Adrenal gland (tissue), 12 donors: ENCODE measurements around the gene SLC8B1. TPM values are rescaled to one million over a fixed set of nuclear protein-coding genes. Genes with fewer than 3 reads are reported as not detected.

ENCODE experiments used
- DNase-seq, 7 donors: peaks; one replicate each; pipeline ENCODE4 v3.0.0-alpha.2; 2019 to 2020
- H3K27ac ChIP-seq, 5 donors: fragments of 200-600 bp; sonication (generic) in 4 of 5; 1 replicate in 3 of 5; 2 replicates in 2 of 5; pipeline versions ENCODE4 v1.5.1 to v1.8.0; 2016 to 2020; ENCODE audit warnings: mild to moderate bottlenecking in 1 of 5
- H3K27me3 ChIP-seq: fragments of 200-600 bp; 2 replicates; pipeline ENCODE4 v1.8.0; 2021
- H3K36me3 ChIP-seq, 2 donors: fragments of 200-600 bp; replicated peaks in 1 of 2; 1 replicate in 1 of 2; 2 replicates in 1 of 2; pipeline versions ENCODE4 v1.5.1 to v1.8.0; 2018 to 2022
- H3K4me1 ChIP-seq, 2 donors: fragments of 200-600 bp; replicated peaks in 1 of 2; 1 replicate in 1 of 2; 2 replicates in 1 of 2; pipeline versions ENCODE4 v1.5.1 to v1.8.0; 2018 to 2021
- H3K4me3 ChIP-seq, 4 donors: fragments of 200-600 bp; sonication (generic) in 3 of 4; one replicate each; pipeline ENCODE4 v1.5.1; 2016 to 2018
- H3K9me3 ChIP-seq, 3 donors: fragments of 200-600 bp; sonication (generic) in 1 of 3; replicated peaks in 1 of 3; 1 replicate in 2 of 3; 2 replicates in 1 of 3; pipeline versions ENCODE4 v1.5.1 to v1.8.0; 2016 to 2021
- POLR2A ChIP-seq, 2 donors: fragments of 450-650 bp; IDR thresholded peaks; one replicate each; pipeline ENCODE4 v1.6.1; 2017; ENCODE audit warnings: antibody characterized with exemption in 2 of 2, mild to moderate bottlenecking in 2 of 2, moderate library complexity in 1 of 2
- WGBS, 4 donors: extraction: QIAGEN DNeasy Blood & Tissue Kit in 2 of 4; methylation state at CpG; one replicate each; pipeline versions ENCODE4 v1.1.5 to v1.1.7; 2013 to 2017; 5-methylcytosine and 5-hydroxymethylcytosine counted together
- intact Hi-C, 2 donors: fragments of 100-400 bp; cut with DNase I; formaldehyde crosslinking; loops; one replicate each; pipeline versions ENCODE4 v1.14.1 to v1.15.0; 2022 to 2023
- polyA plus RNA-seq, 3 donors: library from polyadenylated mRNA; stranded (reverse); fragments of 200-250 nt in 2 of 3; fragments of 350-450 nt in 1 of 3; fragmentation: Illumina TruSeq in 1 of 3; extraction: RNeasy Lipid Tissue Mini Kit (QIAGEN cat#74804) in 1 of 3; gene quantifications; one replicate each; pipeline ENCODE4 v1.2.3, GENCODE V29; 2013 to 2014
- total RNA-seq, 9 donors: library from RNA; depleted of rRNA in 4 of 9; stranded (reverse); fragments of >200 nt in 4 of 9; fragments of 120-200 nt in 1 of 9; fragmentation: NEBNext Ultra II Directional in 1 of 9; extraction: Animal tissue kit (Norgen Biotek cat#: 25700) in 1 of 9; gene quantifications; one replicate each; pipeline versions ENCODE4 v1.1.0 to v1.2.4, GENCODE V29; 2013 to 2023
- TF ChIP-seq, protein P1 (sequence below), 6 experiments: fragments of 450-650 bp in 4 of 6; fragments of 200-600 bp in 2 of 6; sonication (generic) in 1 of 6; IDR thresholded peaks; 1 replicate in 5 of 6; 2 replicates in 1 of 6; pipeline versions ENCODE4 v1.5.1 to v1.8.0; 2016 to 2021; ENCODE audit warnings: antibody characterized with exemption in 6 of 6, mild to moderate bottlenecking in 2 of 6, moderate library complexity in 1 of 6
- donor health status: healthy with polysubstance abuse.
- donor health status: Bipolar disorder and iron deficiency.
- donor health status: DM: yes; HTN: yes; CAD: no.
- donor health status: DM: no; HTN: no; CAD: no.
- donor health status: DM: no; HTN: no; CAD: no.
- donor health status: DM: yes; HTN: yes; CAD: no.

SLC8B1 gene
- total and polyA plus RNA-seq, 12 donors, result 67.6 to 288 (median 188) TPM

DNA sequence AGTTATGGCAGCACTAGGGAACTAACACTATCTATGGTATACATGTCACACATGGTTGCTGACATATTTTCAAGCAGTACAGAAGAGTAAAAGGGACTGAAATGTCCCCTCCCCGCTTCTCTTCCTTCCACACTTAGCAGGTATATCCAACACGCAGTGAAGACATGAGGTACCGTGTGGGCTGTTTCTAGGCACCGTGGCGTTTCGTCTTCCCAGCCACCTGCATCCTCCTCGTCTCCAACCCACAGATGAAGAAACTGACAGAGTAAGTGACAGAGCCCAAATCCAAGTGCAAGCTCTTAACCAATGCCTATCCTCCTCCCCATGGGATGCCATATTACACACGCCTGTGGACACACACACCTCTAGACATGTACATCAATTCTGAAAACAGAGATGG lies 32.4 kb downstream of the SLC8B1 start:
- peaks cover 0 to 59% of the 10 kb centered on the region in 2 donors for H3K36me3 ChIP-seq
- intact Hi-C loops, result no loop called here

DNA sequence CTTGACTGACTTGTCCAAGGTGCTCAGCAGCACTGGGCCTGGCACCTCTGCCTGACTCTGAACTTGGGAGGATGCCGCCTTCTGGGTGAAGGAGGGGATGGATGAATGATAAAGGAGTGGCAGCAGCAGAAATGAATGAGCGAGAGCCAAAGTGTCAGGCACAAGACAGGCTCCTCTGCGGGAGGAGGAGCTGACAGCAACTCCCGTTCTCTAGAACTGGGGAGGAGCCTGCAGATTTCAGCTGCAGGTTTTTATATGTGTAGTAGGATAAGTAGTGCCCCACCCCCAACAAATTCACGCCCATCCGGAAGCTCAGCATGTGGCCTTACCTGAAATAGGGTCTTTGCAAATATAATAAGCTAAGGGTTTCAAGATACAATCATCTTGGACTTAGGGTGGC lies 33.1 kb downstream of the SLC8B1 start:
- H3K9me3 ChIP-seq, result no peaks in the 10 kb centered on the region
- intact Hi-C loops, result no loop called here
- DNase-seq, result no peak
- H3K36me3 ChIP-seq, result peaks cover 0 to 58% of the 10 kb centered on the region in 2 donors
- WGBS, 4 donors, result 88 to 91% (median 89%) methylated on average over 6 of the region's 6 CpGs
- peaks cover 29 to 34% of the 10 kb centered on the region in 2 donors for H3K4me1 ChIP-seq
- H3K27me3 ChIP-seq, result no peaks in the 10 kb centered on the region
- H3K4me3 ChIP-seq, result no peak overlapping the region
- TF ChIP-seq POLR2A (IDR thresholded peaks at IDR 0.05), result no peak
- TF ChIP-seq, protein P1, sequence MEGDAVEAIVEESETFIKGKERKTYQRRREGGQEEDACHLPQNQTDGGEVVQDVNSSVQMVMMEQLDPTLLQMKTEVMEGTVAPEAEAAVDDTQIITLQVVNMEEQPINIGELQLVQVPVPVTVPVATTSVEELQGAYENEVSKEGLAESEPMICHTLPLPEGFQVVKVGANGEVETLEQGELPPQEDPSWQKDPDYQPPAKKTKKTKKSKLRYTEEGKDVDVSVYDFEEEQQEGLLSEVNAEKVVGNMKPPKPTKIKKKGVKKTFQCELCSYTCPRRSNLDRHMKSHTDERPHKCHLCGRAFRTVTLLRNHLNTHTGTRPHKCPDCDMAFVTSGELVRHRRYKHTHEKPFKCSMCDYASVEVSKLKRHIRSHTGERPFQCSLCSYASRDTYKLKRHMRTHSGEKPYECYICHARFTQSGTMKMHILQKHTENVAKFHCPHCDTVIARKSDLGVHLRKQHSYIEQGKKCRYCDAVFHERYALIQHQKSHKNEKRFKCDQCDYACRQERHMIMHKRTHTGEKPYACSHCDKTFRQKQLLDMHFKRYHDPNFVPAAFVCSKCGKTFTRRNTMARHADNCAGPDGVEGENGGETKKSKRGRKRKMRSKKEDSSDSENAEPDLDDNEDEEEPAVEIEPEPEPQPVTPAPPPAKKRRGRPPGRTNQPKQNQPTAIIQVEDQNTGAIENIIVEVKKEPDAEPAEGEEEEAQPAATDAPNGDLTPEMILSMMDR (IDR thresholded peaks at IDR 0.05), result no peak
- no peak overlapping the region for H3K27ac ChIP-seq

More for the DNA sequence above, 32.4 kb downstream of the SLC8B1 start:
- 91 to 96% (median 93%) methylated on average over 8 of the region's 8 CpGs for WGBS, 4 donors
- H3K4me3 ChIP-seq, result no peak overlapping the region
- H3K27me3 ChIP-seq, result no peaks in the 10 kb centered on the region
- peaks cover 23 to 29% of the 10 kb centered on the region in 2 donors for H3K4me1 ChIP-seq
- no peak for DNase-seq
- H3K9me3 ChIP-seq, result no peaks in the 10 kb centered on the region
- TF ChIP-seq POLR2A (IDR thresholded peaks at IDR 0.05), result no peak
- TF ChIP-seq, protein P1 (IDR thresholded peaks at IDR 0.05), result no peak
- H3K27ac ChIP-seq, result no peak overlapping the region

DNA sequence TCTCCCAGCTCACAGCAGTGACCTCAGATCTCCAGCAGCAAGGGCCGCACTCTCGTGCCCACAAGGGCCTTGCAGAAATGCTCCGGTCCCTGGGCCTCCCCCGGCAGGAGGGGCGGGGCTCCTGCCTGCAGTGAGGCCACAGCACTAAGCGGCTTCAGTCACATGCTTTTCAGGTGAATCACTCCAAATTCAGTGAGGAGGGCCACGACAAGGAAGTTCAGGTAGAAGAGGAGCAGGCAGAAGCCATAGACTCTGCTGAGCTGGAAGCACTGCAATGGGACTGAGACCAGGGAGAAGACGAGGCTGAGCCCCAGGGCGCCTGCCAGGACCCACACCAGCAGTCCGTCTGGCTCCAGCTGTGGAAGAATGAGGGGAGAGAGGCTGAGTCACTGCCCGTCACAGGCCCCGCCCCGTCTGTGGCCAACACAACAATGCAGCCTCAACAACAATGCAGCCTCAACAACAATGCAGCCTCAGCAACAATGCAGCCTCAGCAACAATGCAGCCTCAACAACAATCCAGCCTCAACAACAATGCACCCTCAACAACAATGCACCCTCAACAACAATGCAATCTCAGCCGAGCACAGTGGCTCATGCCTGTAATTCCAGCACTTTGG lies 35.2 kb downstream of the SLC8B1 start:
- TF ChIP-seq, protein P1 (IDR thresholded peaks at IDR 0.05), result no peak
- peak in 1 of 2 donors; percentile 75 for TF ChIP-seq POLR2A (IDR thresholded peaks at IDR 0.05)
- H3K4me3 ChIP-seq, result no peak overlapping the region
- H3K4me1 ChIP-seq, result peaks cover 36 to 38% of the 10 kb centered on the region in 2 donors
- 30 to 39% (median 34%) methylated on average over 6 to 14 of the region's 14 CpGs for whole genome bisulfite sequencing, 4 donors
- peak; percentile 76 to 92 (median 90) for DNase-seq
- H3K9me3 ChIP-seq, result no peaks in the 10 kb centered on the region
- H3K27ac ChIP-seq, result peak overlapping the region; percentile 57 to 96 (median 90)
- intact Hi-C loops, result loop anchor here (10.0 kb wide), 2 partner anchors 95 to 105 kb away; no protein-coding TSS in a partner anchor
- H3K36me3 ChIP-seq, result peaks cover 0 to 58% of the 10 kb centered on the region in 2 donors
- H3K27me3 ChIP-seq, result no peaks in the 10 kb centered on the region

DNA sequence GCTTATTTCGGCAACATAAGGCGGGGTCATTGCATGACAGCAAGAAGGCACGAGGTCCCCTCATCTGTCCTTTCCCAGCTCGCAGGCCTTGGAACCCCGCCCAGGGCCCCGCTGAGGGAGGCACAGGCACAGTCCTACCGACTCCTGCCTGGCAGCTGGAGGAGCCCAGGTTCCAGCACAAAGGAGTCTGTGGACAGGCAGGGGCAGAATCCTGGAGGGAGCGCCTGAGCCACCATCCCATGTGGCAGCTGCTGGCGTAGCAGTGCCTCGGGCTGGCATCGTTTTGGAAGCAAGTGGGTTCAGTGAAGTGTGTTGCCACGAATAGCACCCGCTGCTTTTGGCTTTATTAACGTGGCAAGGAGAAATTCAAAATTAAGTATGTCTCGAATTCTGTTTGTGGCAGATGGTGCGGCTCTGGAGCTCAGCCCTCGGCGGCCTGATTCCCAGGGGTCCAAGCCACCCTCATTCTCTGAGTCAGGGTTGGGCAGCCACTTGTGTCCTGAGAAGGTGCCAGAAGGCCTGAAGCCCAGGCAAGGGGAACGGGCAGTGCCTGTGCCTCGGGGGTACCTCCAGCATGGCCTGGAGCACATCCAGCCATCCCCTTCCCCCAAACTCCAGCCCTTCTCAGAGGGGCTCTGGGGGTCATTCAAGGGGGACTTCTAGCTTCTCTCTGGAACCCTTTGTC lies 35.9 kb downstream of the SLC8B1 start:
- Histone ChIP-seq H3K9me3 (no peaks in the 10 kb centered on the region), H3K4me1 (peaks cover 38 to 45% of the 10 kb centered on the region in 2 donors), H3K27ac (peak overlapping the region; percentile 57 to 96 (median 90)), H3K36me3 (peaks cover 0 to 58% of the 10 kb centered on the region in 2 donors), H3K4me3 (no peak overlapping the region), H3K27me3 (no peaks in the 10 kb centered on the region)
- 35 to 45% (median 41%) methylated on average over 15 to 20 of the region's 20 CpGs for WGBS, 4 donors
- intact Hi-C loops, result loop anchor here (10.0 kb wide), 2 partner anchors 94 to 104 kb away; no protein-coding TSS in a partner anchor
- DNase-seq, result peak; percentile 86 to 95 (median 92)
- TF ChIP-seq, protein P1 (IDR thresholded peaks at IDR 0.05), result peak in 1 of 6 experiments; percentile 27
- peak in 1 of 2 donors; percentile 68 for TF ChIP-seq POLR2A (IDR thresholded peaks at IDR 0.05)
